Smooth muscle cell of the brain vasculature (primary cell): Measurements from ENCODE around the gene CERS2.
A peak's percentile ranks its signal among the peaks of the same experiment; 100 is the strongest.
"Not testable (repeated sequence)": the region's sequence is repeated elsewhere in the genome, so short reads cannot be mapped to it uniquely, and the experiment has no call there.

Source experiments
- DNase-seq: peaks from one replicate; pipeline ENCODE4 v3.0.0-alpha.2; 2012; ENCODE audit warnings: low read depth, low spot score

The CERS2 gene

DNA sequence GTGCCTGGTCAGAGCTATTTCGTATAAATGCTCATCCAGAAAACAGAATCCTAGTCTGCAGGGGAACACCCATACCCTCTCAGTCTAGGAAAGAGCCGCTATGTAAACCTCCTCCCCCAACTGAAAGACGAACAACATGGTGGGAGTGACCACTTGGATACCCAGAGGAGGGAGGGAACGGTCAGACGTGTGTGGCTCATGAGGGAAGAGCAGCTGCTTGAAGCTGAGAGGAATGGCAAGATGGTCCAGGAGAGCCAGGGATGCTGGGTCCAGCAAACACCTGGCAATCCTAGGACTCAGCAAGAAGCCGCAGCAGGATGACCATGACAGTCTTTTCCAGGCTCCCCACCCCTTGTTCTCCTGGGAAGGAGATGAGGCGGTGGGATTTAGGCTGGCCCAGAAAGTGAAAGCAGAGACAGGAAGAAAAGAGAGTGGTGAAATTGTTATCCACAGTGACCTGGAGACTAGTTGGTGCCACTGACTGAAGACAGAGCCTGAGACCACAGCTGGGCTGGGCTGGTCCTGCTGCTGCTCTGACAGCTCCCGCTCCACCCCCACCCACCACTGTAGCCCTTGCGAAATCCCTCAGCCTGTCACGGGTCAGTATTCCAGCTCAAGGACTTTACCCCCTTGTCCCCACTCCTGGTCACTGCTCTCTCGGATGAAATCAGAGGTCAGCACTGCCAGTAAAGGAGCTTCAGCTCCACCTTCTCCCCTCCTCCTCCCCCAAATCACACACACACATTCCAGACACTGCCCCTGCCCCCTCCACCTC lies 3.6 kb downstream of the CERS2 start:
- DNase-seq, result no peak

DNA sequence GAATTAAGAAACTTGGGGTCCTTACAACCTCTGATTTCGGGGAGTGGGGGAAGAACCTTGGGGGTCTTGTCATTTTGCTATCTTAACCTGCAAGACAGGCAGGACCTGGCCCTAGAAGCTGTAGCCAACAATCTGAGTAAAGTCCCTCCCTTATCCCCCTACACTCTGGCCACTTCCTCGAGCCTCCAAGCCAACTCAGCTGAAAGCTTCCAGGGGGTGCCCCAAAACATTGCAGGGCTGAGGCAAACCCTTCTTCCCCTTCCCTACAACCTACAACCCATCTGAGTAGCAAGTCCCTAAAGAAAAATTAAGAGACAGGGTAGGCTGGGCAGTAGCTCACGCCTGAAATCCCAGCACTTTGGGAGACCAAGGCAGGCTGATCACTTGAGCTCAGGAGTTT lies 5.0 kb downstream of the CERS2 start:
- DNase-seq, result no peak

DNA sequence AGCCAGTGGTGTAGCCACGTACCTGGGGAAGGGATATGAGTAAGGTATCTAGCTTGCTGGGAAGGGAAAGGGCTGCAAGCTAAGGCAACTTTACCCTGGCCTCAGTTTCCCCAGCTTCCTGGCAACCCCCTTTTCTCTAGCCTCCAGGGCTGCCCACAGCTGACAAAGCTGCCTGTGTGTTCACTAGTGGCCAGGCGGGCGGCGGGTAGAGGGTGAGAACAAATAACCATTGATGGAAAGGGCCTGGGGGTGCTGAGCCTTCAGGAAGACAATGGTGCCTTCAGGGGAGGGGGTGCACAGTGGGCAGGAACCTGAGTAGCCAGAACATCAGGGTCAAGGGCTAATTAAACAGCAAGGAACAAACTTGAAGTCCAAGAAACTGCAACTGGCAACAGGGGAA lies 6.1 kb downstream of the CERS2 start:
- DNase-seq, result no peak

DNA sequence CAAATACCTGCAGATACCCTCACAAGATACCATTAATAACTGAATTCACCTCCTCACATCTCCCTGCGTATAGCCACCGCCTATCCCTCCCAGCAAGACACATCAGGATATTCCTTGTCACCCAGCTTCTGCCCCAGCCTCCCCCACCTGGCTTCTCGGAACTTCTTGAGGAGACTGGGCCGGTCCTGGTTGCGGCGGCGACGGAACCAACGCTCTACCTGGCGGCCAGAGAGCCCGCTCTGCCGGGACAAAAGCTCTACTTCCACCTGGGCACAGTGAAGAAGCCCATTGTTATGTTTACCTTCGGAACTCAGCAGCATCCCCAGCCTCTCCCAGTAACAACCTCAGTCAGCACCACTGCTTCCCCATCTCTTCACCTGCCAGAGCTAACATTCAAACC lies 6.7 kb downstream of the CERS2 start:
- no peak for DNase-seq

DNA sequence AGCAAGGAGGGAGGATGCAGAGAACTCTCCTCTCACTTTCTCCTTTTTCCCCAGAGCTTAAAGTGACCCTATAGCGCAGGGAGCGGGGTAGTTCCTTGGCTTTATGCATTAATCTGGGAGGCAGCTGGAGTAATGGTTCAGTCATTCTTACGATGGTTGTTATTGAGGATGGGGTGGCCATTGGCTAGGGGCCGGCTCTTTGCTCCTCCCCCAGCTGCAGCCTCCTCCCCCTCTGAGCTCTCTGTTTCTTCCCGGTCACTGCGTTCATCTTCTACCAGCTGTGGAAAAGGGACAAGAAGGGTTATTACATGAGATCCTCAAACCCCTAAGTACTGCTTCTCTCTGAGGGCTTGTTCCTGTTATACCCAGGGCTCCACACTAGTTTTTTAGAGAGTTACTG lies 8.6 kb downstream of the CERS2 start:
- DNase-seq, result no peak

DNA sequence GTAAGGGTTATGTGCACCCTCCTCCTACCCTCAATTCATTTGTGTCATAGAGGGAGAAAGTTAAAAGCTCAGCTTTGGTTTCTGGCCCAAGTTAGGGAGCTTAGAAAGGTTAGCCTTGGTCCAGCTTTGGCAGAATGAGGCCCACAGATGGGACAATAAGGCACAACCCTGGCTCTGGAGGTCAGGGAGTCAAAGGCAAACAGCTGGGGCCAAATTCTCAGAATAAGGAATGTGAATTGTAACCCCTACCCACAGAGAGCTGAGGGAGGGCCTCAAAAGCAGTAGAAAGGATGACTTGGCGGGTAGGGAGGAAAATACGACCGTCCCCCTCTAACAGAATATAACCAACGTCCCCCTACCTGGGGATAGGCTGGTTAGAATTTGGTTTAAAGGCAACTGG lies 9.0 kb downstream of the CERS2 start:
- DNase-seq, result no peak

DNA sequence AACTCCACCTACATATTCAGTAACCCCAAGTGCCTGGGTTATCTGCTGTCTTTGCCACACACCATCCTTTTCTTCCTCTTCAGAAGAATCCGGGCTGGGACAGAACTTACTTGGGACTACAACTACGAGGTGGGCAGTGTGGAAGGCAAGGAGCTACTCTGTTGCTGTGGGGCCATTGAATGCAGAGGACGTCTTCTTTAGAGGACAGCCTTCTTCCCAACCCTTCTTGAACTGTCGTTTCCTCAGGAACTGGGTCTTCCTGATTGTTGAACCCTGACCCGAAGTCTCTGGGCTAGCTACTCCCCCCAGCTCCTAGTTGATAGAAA lies 10.5 kb downstream of the CERS2 start:
- no peak for DNase-seq

DNA sequence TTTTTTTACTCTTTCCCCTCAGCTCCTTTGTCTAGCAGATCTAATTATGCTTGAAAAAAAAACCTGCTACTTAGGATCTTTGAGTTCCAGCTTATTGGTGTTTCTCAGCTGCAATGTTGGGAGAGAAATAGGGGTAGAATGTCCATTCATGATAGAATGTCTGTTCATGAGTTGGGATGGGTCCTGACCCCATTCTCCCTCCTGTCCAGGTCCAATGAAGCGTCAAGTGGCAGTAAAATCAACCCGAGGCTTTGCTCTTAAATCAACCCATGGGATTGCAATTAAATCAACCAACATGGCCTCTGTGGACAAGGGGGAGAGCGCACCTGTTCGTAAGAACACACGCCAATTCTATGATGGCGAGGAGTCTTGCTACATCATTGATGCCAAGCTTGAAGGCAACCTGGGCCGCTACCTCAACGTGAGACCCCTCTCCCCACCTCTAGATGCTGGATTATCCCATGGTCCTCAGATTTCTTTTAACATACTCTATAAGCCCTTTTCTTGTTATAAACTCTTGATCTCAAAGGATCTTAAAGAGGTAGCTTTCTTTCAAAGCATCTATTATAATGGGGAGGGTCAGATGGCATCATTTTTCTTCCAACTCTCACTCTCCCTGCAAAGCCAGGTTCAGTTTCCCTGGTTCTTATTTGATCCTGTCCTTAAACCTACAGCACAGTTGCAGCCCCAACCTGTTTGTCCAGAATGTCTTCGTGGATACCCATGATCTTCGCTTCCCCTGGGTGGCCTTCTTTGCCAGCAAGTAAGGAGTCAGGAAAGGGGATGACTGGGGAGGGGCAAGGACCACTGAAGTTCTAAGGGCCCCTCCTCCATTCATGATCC lies 11.1 kb downstream of the CERS2 start:
- no peak for DNase-seq

DNA sequence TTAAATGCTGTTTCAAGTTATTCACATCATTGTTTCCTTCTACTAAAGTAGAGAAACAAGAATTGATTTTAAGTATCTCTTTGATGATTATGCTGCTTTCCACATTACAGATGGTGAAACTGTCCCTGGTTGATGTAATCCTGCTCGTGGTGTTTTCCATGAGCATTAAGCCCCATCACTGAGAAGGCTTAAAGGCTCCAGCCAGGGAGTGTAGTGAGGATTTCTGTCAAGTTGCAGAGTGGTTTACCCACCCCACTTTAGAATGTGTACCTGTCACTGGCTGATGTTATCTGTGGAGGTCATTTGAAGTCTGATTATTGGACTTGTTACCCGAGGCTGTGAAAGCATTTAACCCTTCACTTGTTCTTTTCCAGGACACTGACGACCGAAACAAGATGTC lies 12.9 kb downstream of the CERS2 start:
- DNase-seq, result no peak

DNA sequence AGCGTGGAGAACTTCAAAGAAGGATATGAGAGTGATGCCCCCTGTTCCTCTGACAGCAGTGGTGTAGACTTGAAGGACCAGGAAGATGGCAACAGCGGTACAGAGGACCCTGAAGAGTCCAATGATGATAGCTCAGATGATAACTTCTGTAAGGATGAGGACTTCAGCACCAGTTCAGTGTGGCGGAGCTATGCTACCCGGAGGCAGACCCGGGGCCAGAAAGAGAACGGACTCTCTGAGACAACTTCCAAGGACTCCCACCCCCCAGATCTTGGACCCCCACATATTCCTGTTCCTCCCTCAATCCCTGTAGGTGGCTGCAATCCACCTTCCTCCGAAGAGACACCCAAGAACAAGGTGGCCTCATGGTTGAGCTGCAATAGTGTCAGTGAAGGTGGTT lies 14.0 kb downstream of the CERS2 start:
- no peak for DNase-seq

DNA sequence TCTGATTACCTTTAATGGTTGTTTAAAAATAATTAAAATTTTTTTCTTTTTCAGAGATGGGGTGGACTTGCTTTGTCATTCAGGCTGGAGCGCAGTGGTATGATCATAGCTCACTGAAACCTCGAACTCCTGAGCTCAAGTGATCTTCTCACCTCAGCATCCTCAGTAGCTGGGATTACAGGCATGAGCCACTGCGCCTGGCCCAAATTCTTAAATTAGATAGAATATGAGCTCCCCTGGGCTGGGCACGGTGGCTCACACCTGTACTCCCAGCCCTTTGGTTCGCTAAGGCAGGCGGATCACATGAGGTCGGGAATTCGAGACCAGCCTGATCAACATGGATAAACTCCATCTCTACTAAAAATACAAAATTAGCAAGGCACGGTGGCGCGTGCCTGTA lies 17.0 kb downstream of the CERS2 start:
- no peak for DNase-seq

DNA sequence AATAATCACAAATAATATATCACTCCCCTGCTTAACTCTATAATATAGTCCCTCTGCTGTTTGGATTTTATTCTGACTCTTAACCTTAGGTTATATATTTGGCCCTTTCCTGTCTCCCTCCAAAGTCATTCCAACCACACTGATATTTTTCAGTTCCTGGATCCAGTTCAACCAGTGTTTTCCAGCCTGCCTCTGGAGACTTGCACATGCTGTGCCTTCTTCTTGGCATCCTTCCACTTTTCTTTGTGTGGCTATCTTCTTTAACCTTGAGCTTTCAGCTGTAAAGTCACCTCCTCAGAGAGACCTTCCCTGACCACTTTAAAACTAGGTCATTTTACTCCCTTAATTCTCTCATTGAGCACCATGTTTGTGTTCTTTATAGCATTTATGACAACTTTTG lies 19.4 kb downstream of the CERS2 start:
- no peak for DNase-seq

DNA sequence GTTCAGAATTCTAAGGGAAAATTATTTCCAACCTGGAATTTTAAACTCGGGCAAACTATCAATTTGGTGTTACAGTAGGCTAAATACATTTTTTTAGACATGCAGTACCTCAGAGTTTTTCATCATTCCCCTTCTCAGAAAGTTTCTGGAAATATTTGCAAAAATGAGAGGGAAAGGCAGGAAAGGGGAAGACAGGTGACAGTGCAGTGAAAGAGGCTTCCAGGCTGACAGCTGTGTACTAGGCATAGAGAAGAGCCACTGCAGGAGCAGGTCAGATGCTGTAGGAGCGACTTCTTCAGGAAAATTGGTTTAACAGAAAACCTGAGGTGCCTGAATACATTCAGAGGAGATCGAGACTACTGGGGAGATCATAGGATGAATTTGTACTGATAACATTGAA lies 19.9 kb downstream of the CERS2 start:
- no peak for DNase-seq

DNA sequence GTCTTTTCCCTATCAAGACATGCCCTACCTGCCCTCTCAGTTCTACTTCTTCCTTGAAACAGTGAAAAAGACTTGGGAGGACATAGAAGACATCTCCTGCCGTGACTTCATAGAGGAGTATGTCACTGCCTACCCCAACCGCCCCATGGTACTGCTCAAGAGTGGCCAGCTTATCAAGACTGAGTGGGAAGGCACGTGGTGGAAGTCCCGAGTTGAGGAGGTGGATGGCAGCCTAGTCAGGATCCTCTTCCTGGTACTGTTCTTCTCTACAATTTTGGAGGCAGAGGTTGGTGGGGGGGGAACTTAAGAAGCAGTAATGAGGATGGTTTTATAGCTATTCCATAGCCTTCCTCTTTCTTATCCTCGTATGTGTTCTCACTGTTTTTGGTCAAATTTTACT lies 29.8 kb downstream of the CERS2 start:
- no peak for DNase-seq

DNA sequence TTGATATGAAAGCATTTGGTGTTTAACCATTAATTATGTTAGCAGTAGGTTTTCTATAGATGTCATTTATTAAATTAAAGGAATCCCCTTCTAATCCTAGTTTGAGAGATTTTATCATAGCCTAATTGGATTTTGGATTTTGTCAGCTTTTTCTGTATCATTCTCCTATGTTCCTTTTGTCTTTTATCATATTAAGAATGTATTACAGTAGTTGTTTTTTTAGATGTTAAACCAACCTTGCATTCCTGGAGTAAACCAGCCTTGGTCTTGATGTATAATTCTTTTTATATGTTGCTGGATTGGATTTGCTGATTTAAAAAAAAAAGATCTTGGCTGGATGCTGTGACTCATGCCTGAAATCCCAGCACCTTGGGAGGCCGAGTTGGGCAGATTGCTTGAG lies 42.9 kb downstream of the CERS2 start:
- DNase-seq, result no peak

DNA sequence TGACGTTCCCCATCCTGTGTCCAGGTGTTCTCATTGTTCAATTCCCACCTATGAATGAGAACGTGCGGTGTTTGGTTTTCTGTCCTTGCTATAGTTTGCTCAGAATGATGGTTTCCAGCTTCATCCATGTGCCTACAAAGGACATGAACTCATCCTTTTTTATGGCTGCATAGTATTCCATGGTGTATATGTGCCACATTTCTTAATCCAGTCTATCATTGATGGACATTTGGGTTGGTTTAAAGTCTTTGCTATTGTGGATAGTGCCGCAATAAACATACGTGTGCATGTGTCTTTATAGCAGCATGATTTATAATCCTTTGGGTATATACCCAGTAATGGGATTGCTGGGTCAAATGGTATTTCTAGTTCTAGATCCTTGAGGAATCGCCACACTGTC lies 45.9 kb downstream of the CERS2 start:
- DNase-seq, result not testable (repeated sequence)

DNA sequence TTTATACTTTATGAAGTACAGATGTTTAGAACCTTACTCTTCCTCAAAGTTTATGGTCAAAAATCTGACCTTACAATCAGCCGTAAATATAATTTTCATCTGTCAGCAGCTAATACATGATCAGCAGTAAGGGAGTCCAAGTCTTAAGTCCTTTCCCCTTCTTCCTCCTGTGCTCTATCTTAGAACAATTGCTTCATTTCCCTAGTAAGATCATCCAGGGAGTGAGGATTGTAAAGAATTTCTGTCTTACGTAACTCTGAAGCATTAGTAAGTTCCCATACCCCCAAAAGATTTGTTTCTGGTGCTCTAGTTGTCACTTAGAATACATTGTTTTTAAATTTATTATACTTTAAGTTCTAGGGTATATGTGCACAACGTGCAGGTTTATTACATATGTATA lies 46.3 kb downstream of the CERS2 start:
- no peak for DNase-seq

DNA sequence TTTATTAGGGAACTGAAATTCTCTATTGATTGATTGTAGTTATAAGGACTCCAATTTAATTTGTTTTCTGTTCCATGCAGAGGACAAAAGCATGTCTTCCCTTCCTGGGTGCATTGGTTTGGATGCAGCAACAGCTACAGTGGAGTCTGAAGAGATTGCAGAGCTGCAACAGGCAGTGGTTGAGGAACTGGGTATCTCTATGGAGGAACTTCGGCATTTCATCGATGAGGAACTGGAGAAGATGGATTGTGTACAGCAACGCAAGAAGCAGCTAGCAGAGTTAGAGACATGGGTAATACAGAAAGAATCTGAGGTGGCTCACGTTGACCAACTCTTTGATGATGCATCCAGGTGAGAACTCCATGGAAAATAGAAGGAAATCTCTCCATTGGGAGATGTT lies 47.0 kb downstream of the CERS2 start:
- no peak for DNase-seq

DNA sequence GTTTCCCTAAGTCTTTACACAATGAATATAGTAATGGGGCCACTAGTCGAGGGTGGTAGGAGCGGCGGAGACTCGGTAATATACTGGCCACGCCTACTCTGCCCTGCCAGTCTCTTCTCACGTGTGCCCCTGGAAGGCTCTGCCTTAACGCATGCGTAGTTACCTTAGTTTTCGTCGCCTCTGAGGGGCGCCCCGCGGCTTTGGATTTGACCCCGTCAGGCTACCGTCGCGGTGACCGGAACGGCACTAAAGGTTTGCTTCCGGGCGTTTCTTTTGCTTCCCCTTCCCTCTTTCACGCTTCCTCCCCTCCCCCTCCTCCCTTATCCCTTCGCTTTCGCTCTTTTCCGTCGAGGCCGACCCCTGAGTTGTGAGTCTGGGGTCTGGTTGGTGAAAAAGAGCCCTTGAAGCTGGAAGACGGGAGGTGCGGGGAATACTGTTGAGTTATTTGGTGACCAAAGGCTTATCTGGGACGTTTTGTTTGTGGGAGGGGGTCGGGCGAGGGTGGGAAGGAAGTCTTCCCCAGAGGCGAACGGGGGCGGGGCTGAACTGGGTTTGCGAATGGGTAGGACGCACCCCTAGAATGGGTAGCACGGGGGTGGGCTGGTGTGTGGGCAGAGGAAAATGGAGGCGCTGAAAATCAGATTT lies 48.4 kb downstream of the CERS2 start, which contains the start of gene SETDB1:
Gene SETDB1, plus strand, starts transcription at position 267 of the 645 bp plus-strand sequence. CDS start 1,352 bp downstream, outside the sequence.
- peak; percentile 88 for DNase-seq

DNA sequence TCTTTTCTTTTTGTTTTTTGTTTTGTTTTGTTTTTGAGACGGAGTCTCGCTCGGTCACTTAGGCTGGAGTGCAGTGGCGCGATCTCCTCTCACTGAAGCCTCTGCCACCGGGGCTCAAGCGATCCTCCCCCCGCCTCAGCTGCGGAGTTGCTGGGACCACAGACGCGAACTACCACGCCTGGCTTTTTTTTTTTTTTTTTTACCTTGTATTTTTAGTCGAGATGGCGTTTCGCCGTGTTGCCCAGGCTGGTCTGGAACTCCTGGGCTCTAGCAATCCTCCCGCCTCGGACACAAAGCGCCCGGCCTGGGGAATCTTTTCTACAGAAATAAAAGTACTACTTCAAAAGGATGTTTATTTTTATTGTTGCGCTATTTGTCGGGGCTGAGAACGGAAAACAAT lies 49.6 kb downstream of the CERS2 start:
- DNase-seq, result no peak

DNA sequence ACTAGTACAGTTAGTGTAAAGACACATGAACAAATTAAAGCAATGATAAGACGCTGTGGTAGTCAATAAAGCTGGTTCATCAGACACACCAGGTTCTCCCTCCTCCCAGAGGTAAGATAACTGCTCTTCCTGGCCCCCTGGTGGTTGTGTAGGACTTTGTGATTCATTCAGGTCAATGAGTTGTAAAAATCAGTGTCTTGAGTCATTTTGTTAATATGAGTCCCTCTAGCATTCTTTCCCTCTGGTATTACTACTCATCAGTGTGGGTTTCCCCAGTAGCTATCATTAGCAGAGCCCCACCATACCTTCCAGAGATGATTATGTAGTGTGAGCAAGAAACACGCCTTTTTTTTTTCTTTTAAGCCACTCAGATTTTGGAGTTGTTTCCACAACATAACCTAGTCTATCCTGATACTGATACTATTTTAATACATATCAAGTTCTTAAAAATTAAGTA lies 52.1 kb downstream of the CERS2 start:
- DNase-seq, result peak; percentile 39

DNA sequence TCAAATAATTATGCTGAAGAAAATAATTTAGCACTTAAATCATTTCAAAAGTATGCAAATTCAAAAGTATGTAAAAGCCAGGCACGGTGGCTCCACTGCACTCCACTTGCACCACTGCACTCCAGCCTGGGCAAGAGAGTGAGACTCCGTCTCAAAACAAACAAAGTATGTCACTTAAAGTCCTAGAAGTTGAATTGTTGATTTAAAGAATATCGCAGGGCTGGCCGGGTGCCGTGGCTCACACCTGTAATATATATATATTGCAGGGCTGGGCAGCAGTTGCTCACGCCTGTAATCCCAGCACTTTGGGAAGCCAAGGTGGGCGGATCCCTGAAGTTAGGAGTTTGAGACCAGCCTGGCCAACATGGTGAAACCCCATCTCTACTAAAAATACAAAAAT lies 57.2 kb downstream of the CERS2 start:
- DNase-seq, result no peak
